ENCODE results near the gene SMARCA4.
"Not testable (repeated sequence)": the region's sequence is repeated elsewhere in the genome, so short reads cannot be mapped to it uniquely, and the experiment has no call there.

Gene SMARCA4

GRCh38 chr19:11096210-11096841 lies 135.5 kb downstream of the SMARCA4 start:
- TF ChIP-seq CTCF (conservative IDR thresholded peaks at IDR 0.05; ENCODE audit: control insufficient read depth, insufficient read depth, low read depth, low read length): no peak
- H3K4me3 ChIP-seq (ENCODE audit: control insufficient read depth, low read depth, low read length): no peak overlapping the region
- DNase-seq (ENCODE audit: low read depth): peak; percentile 71

GRCh38 chr19:11097367-11097766 lies 136.5 kb downstream of the SMARCA4 start:
- not testable (repeated sequence) for DNase-seq (ENCODE audit: low read depth); H3K4me3 ChIP-seq (ENCODE audit: control insufficient read depth, low read depth, low read length)

- DNase-seq (ENCODE audit: low read depth): no peak
- no peak overlapping the region for H3K4me3 ChIP-seq (ENCODE audit: control insufficient read depth, low read depth, low read length)
- no peak for TF ChIP-seq CTCF (conservative IDR thresholded peaks at IDR 0.05; ENCODE audit: control insufficient read depth, insufficient read depth, low read depth, low read length)
These were observed 137.5 kb downstream of the SMARCA4 start for GRCh38 chr19:11098327-11098726.

- no peak for TF ChIP-seq CTCF (conservative IDR thresholded peaks at IDR 0.05; ENCODE audit: control insufficient read depth, insufficient read depth, low read depth, low read length)
- no peak for DNase-seq (ENCODE audit: low read depth)
- no peak overlapping the region for H3K4me3 ChIP-seq (ENCODE audit: control insufficient read depth, low read depth, low read length)
These were observed 138.0 kb downstream of the SMARCA4 start for GRCh38 chr19:11098861-11099260.

GRCh38 chr19:11100049-11100448 lies 139.2 kb downstream of the SMARCA4 start:
- no peak overlapping the region for H3K4me3 ChIP-seq (ENCODE audit: control insufficient read depth, low read depth, low read length)
- TF ChIP-seq CTCF (conservative IDR thresholded peaks at IDR 0.05; ENCODE audit: control insufficient read depth, insufficient read depth, low read depth, low read length): no peak
- no peak for DNase-seq (ENCODE audit: low read depth)

- H3K4me3 ChIP-seq (ENCODE audit: control insufficient read depth, low read depth, low read length): no peak overlapping the region
- no peak for TF ChIP-seq CTCF (conservative IDR thresholded peaks at IDR 0.05; ENCODE audit: control insufficient read depth, insufficient read depth, low read depth, low read length)
- DNase-seq (ENCODE audit: low read depth): no peak
These were observed 140.2 kb downstream of the SMARCA4 start for GRCh38 chr19:11101057-11101456.

- no peak overlapping the region for H3K4me3 ChIP-seq (ENCODE audit: control insufficient read depth, low read depth, low read length)
- DNase-seq (ENCODE audit: low read depth): no peak
- no peak for TF ChIP-seq CTCF (conservative IDR thresholded peaks at IDR 0.05; ENCODE audit: control insufficient read depth, insufficient read depth, low read depth, low read length)
These were observed 142.1 kb downstream of the SMARCA4 start for GRCh38 chr19:11102944-11103343.

- H3K4me3 ChIP-seq (ENCODE audit: control insufficient read depth, low read depth, low read length); DNase-seq (ENCODE audit: low read depth): not testable (repeated sequence)
These were observed 142.8 kb downstream of the SMARCA4 start for GRCh38 chr19:11103667-11104066.
